OCI-LY3 (cell line): ENCODE results near the gene RPS27.

Experiments
- CTCF ChIP-seq: fragments of 200-600, 300-600 bp; sonication (generic); IDR thresholded peaks from 2 replicates; pipeline ENCODE4 v1.5.1; 2014; ENCODE audit warnings: antibody characterized with exemption, low read length, low read depth
- EZH2phosphoT487 ChIP-seq: fragments of 200-600 bp; shearing (Covaris generic); IDR thresholded peaks from 2 replicates; pipeline ENCODE4 v1.6.1; 2018; ENCODE audit warnings: antibody characterized with exemption, mixed run types, low read depth

GRCh38 chr1:153958961-153959260 lies 31.7 kb upstream of the RPS27 start:
- TF ChIP-seq CTCF, result no peak
- no peak for TF ChIP-seq EZH2phosphoT487
